Endothelial cell of umbilical vein (primary cell): ENCODE measurements around the gene NF1. TPM values are rescaled to one million over a fixed set of nuclear protein-coding genes. Genes with fewer than 3 reads are reported as not detected.
A peak's percentile ranks its signal among the peaks of the same experiment; 100 is the strongest.

Experiments
- BruUV-seq: library from RNA; stranded (reverse); fragments of 400-500 nt; replicated peaks from 2 replicates; lab custom pipeline; 2021; lab: Mats Ljungman, UMichigan
- CTCF ChIA-PET: fragments of 300-600, 350-600 bp; sonication (Branson Sonifier 250); formaldehyde crosslinking; loops from one replicate; lab custom pipeline; 2021; ENCODE audit warnings: antibody characterized with exemption, inconsistent platforms; lab: Charles Lee
- POLR2A ChIA-PET: fragments of 300-600, 350-600 bp; sonication (Branson Sonifier 250); formaldehyde crosslinking; loops from one replicate; lab custom pipeline; 2021; ENCODE audit warnings: antibody characterized with exemption, inconsistent platforms; lab: Charles Lee
- DNase-seq: peaks from one replicate; pipeline ENCODE4 v3.0.0-alpha.2; 2011; ENCODE audit warnings: low read depth, low spot score
- FAIRE-seq: peaks from 2 replicates; lab custom pipeline; 2011; peaks lifted over from hg19 to GRCh38; lab: Jason Lieb, UNC
- H2AFZ ChIP-seq: 2 replicates; pipeline ENCODE4 v1.6.0; 2012; ENCODE audit warnings: low read depth, low read length, control low read depth, inconsistent platforms
- H3K27ac ChIP-seq: 2 replicates; pipeline ENCODE4 v1.5.1; 2011; ENCODE audit warnings: low read depth, mild to moderate bottlenecking, control low read depth, low read length, moderate library complexity; ENCODE audit not compliant: insufficient read depth
- H3K27me3 ChIP-seq, 2 experiments: 2 replicates each; pipeline versions ENCODE4 v1.6.0 to v1.6.1; 2011; ENCODE audit warnings: low read length in 2 of 2, mixed read lengths in 1 of 2; ENCODE audit not compliant: control insufficient read depth in 2 of 2, insufficient read depth in 2 of 2
- H3K36me3 ChIP-seq, 2 experiments: 2 replicates in 1 of 2; 3 replicates in 1 of 2; pipeline ENCODE4 v1.5.1; 2011; ENCODE audit warnings: low read length in 2 of 2, mild to moderate bottlenecking in 1 of 2, moderate library complexity in 1 of 2; ENCODE audit not compliant: control insufficient read depth in 2 of 2, insufficient read depth in 2 of 2; ENCODE audit errors: extremely low read depth in 1 of 2
- H3K4me1 ChIP-seq: 3 replicates; pipeline ENCODE4 v1.5.1; 2011; ENCODE audit warnings: mild to moderate bottlenecking, low read length; ENCODE audit not compliant: control insufficient read depth, insufficient read depth; ENCODE audit errors: extremely low read depth
- H3K4me2 ChIP-seq: 2 replicates; pipeline ENCODE4 v1.6.1; 2011; ENCODE audit warnings: low read length, control low read depth, mixed read lengths; ENCODE audit not compliant: insufficient read depth
- H3K4me3 ChIP-seq, 3 experiments: fragments of 200-600 bp in 1 of 3; sonication (generic), shearing (Covaris generic) in 1 of 3; replicated peaks in 1 of 3; 2 replicates each; pipeline ENCODE4 v1.5.1; 2011 to 2016; ENCODE audit warnings: control low read depth in 3 of 3, low read length in 3 of 3, mild to moderate bottlenecking in 2 of 3, inconsistent platforms in 1 of 3, low read depth in 1 of 3, moderate library complexity in 1 of 3; ENCODE audit not compliant: insufficient read depth in 1 of 3
- H3K79me2 ChIP-seq: 2 replicates; pipeline ENCODE4 v1.6.0; 2012; ENCODE audit warnings: low read length, inconsistent platforms; ENCODE audit not compliant: control insufficient read depth, insufficient read depth
- H3K9ac ChIP-seq: replicated peaks from 2 replicates; pipeline ENCODE3; 2011; ENCODE audit warnings: low read length, control low read depth; ENCODE audit not compliant: insufficient read depth; ENCODE audit errors: extremely low read depth
- H3K9me1 ChIP-seq: replicated peaks from 3 replicates; pipeline ENCODE4 v1.6.0; 2011; ENCODE audit warnings: mild to moderate bottlenecking, low read length; ENCODE audit not compliant: control insufficient read depth, insufficient read depth; ENCODE audit errors: extremely low read depth
- H3K9me3 ChIP-seq: replicated peaks from 2 replicates; pipeline ENCODE4 v1.5.1; 2012; ENCODE audit warnings: low read length, inconsistent platforms; ENCODE audit not compliant: control insufficient read depth, insufficient read depth
- H4K20me1 ChIP-seq: replicated peaks from 2 replicates; pipeline ENCODE3; 2011; ENCODE audit warnings: mild to moderate bottlenecking, low read length; ENCODE audit not compliant: control insufficient read depth, insufficient read depth; ENCODE audit errors: extremely low read depth
- CTCF ChIP-seq, 2 donors: IDR thresholded peaks; 1 replicate in 1 of 2; 2 replicates in 1 of 2; pipeline ENCODE4 v1.5.1; 2011; ENCODE audit warnings: low read length in 2 of 2, mild to moderate bottlenecking in 2 of 2, moderate library complexity in 2 of 2, control low read depth in 1 of 2, inconsistent platforms in 1 of 2, low read depth in 1 of 2; ENCODE audit not compliant: insufficient read depth in 1 of 2; ENCODE audit errors: extremely low read depth in 1 of 2
- EZH2 ChIP-seq: IDR thresholded peaks from 2 replicates; pipeline ENCODE4 v1.6.1; 2012; ENCODE audit warnings: borderline replicate concordance, low read depth, mild to moderate bottlenecking, moderate library complexity, low read length, inconsistent platforms; ENCODE audit not compliant: severe bottlenecking
- GATA2 ChIP-seq: IDR thresholded peaks from 2 replicates; pipeline ENCODE4 v1.7.0; 2011; ENCODE audit warnings: low read depth, mild to moderate bottlenecking, moderate library complexity, mixed read lengths, low read length; ENCODE audit not compliant: insufficient read length, insufficient read depth
- MYC ChIP-seq: IDR thresholded peaks from one replicate; pipeline ENCODE4 v1.6.1; 2011; ENCODE audit warnings: mild to moderate bottlenecking, low read depth, low read length
- POLR2A ChIP-seq: IDR thresholded peaks from 2 replicates; pipeline ENCODE4 v1.6.1; 2012; ENCODE audit warnings: low read depth, mild to moderate bottlenecking, control low read depth, low read length
- POLR2AphosphoS5 ChIP-seq: IDR thresholded peaks from 2 replicates; pipeline ENCODE4 v1.6.1; 2012; ENCODE audit warnings: low read depth, mild to moderate bottlenecking, control low read depth, low read length, moderate library complexity; ENCODE audit not compliant: insufficient read depth
- dilution Hi-C: fragments of 300-500 bp; cut with MboI; formaldehyde crosslinking; loops from one replicate; pipeline ENCODE4 v1.15.0; 2019; ENCODE audit warnings: low sequenced_read_pairs; ENCODE audit not compliant: extremely low pct_ligation_motif_present
- intact Hi-C: fragments of 100-400 bp; cut with micrococcal nuclease; formaldehyde crosslinking; loops from one replicate; pipeline ENCODE4 v1.10.0; 2022
- polyA plus RNA-seq, 4 experiments: library from polyadenylated mRNA; depleted of rRNA in 3 of 4; stranded (reverse) in 3 of 4; unstranded in 1 of 4; fragments of >200 nt; gene quantifications; 2 replicates each; pipeline versions ENCODE4 v1.2.1 to v1.2.3, GENCODE V29; 2011 to 2012; ENCODE audit warnings: missing spikeins in 1 of 4
- total RNA-seq: library from RNA; stranded (reverse); gene quantifications from 2 replicates; pipeline ENCODE4 v1.2.3, GENCODE V29; 2021
- TF ChIP-seq, protein P1 (sequence below): IDR thresholded peaks from 2 replicates; pipeline ENCODE4 v1.6.1; 2011; ENCODE audit not compliant: insufficient read depth, insufficient read length

Gene NF1
- total and polyA plus RNA-seq, 2 donors (not counting 3 experiments of a cell fraction or from before 2014, with no cell fraction given), result 13.7 to 42.4 TPM

- Histone ChIP-seq H2AFZ (peak overlapping the region; percentile 43), H3K27me3 (no peaks in the 10 kb centered on the region)
- POLR2A ChIA-PET, result no interaction called here
These were observed 276.8 kb downstream of the NF1 start for GRCh38 chr17:31371511-31372097.

DNA sequence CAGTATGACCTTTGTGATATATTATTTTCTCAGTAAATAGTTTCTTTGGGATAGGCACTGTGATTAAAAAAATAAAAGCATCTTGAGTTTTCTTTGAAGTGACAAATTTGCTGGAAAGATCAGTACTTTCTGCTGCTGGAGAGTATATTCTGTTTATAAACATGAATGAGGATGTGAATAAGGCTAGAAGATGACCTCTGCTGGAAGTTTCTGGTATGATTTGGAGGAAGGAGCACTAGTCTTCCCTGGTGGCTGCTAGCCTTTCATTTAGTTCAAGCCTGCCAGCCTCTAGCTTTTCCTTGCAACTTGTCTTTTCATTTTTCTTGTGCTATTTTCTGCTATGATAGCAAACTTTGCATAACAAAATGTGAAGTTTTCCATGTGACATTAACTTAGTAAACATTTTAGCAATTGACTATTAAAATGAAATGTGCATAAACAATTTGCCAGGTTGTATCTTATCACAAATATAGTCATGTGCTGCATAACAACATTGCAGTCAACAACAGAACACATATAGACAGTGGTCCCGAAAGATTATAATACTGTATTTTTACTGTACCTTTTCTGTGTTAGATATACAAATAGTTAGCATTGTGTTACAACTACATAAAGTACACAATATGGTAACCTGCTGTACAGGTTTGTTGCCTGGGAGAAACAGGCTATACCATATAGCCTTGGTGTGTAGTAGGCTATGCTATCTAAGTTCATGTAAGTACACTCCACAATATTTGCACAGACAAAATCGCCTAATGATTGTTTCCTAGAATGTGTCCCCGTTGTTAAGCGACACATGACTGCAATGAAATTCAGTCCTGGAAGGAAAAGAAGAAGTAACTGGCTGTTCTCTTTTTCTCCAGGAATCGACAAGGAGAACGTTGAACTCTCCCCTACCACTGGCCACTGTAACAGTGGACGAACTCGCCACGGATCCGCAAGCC, 278.6 kb downstream of the NF1 start:
- dilution Hi-C loops (no loop called here), intact Hi-C loops (loop anchor here (1.0 to 10.0 kb wide), 5 partner anchors 117 to 469 kb away; partner anchors contain the start of gene TEFM)
- FAIRE-seq, result peak; percentile 58
- no peak for TF ChIP-seq POLR2AphosphoS5
- no peak for TF ChIP-seq POLR2A
- TF ChIP-seq GATA2, result no peak
- peak; percentile 36 to 54 for TF ChIP-seq CTCF (IDR thresholded peaks at IDR 0.05; ENCODE audit: extremely low read depth in 1 of 2, insufficient read depth in 1 of 2, low read depth in 1 of 2, low read length in 2 of 2)
- H3K9me1 ChIP-seq, result no peaks in the 10 kb centered on the region
- H2AFZ ChIP-seq, result no peak overlapping the region
- peak; percentile 67 for DNase-seq
- no peak overlapping the region for H3K4me2 ChIP-seq
- peaks cover 10% of the 10 kb centered on the region for H3K4me1 ChIP-seq
- no peak overlapping the region for H3K4me3 ChIP-seq
- peaks cover 0 to 9% of the 10 kb centered on the region in 2 experiments for H3K36me3 ChIP-seq
- ChIA-PET CTCF (interaction anchor here (0.5 to 2.9 kb wide), 19 partner anchors 9 to 365 kb away, joined by 3 to 11 read pairs (median 4); no protein-coding TSS in a partner anchor), POLR2A (no interaction called here)
- H3K27ac ChIP-seq, result no peak overlapping the region
- no peaks in the 10 kb centered on the region for H3K79me2 ChIP-seq
- no peak overlapping the region for H3K9ac ChIP-seq
- no peaks in the 10 kb centered on the region for H3K27me3 ChIP-seq
- BruUV-seq, result no TSS peak
- H3K9me3 ChIP-seq, result no peaks in the 10 kb centered on the region
- no peaks in the 10 kb centered on the region for H4K20me1 ChIP-seq

More at GRCh38 chr17:31371511-31372097, 276.8 kb downstream of the NF1 start:
- H4K20me1 ChIP-seq, result no peaks in the 10 kb centered on the region
- H3K9me1 ChIP-seq, result no peaks in the 10 kb centered on the region
- no peaks in the 10 kb centered on the region for H3K9me3 ChIP-seq
- FAIRE-seq (no peak), DNase-seq (peak; percentile 52)
- H3K36me3 ChIP-seq, result peaks cover 2 to 9% of the 10 kb centered on the region in 2 experiments
- no peak overlapping the region for H3K27ac ChIP-seq
- CTCF ChIA-PET, result interaction anchor here (1.0 to 2.9 kb wide), 12 partner anchors 9 to 359 kb away, joined by 3 to 11 read pairs (median 4); no protein-coding TSS in a partner anchor
- peak overlapping the region; percentile 14 for H3K4me2 ChIP-seq
- intact Hi-C loops (loop anchor here (2.0 to 10.0 kb wide), 4 partner anchors 115 to 467 kb away; partner anchors contain the start of gene TEFM), dilution Hi-C loops (no loop called here)
- TF ChIP-seq EZH2 (no peak), MYC (peak; percentile 30)
- TF ChIP-seq, protein P1, sequence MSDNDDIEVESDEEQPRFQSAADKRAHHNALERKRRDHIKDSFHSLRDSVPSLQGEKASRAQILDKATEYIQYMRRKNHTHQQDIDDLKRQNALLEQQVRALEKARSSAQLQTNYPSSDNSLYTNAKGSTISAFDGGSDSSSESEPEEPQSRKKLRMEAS, result peak; percentile 92
- no peak overlapping the region for H3K9ac ChIP-seq
- no peak overlapping the region for H3K4me3 ChIP-seq
- H3K79me2 ChIP-seq, result no peaks in the 10 kb centered on the region
- H3K4me1 ChIP-seq, result peaks cover 10% of the 10 kb centered on the region
- no TSS peak for BruUV-seq
